ENCODE measurements around the gene ELMOD3.
"Not testable (repeated sequence)": the region's sequence is repeated elsewhere in the genome, so short reads cannot be mapped to it uniquely, and the experiment has no call there.

ELMOD3 gene

DNA sequence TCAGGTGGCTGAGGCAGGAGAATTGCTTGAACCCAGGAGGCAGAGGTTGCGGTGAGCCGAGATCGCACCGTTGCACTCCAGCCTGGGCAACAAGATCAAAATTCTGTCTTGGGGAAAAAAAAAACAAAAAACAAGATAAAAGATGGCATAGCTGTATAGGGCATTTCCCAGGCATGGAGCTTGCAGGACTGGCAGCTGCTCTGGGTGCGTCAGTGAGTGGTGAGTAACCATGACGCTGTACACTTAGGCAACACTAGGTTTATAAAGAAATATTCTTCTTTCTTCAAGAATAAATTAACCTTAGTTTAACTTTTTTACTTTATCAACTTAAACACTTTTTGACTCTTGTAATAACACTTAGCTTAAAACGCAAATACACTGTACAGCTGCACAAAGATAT lies 42.2 kb upstream of the ELMOD3 start:
- no peak overlapping the region for H3K4me3 ChIP-seq (ENCODE audit: low read length)
- TF ChIP-seq, protein P1, sequence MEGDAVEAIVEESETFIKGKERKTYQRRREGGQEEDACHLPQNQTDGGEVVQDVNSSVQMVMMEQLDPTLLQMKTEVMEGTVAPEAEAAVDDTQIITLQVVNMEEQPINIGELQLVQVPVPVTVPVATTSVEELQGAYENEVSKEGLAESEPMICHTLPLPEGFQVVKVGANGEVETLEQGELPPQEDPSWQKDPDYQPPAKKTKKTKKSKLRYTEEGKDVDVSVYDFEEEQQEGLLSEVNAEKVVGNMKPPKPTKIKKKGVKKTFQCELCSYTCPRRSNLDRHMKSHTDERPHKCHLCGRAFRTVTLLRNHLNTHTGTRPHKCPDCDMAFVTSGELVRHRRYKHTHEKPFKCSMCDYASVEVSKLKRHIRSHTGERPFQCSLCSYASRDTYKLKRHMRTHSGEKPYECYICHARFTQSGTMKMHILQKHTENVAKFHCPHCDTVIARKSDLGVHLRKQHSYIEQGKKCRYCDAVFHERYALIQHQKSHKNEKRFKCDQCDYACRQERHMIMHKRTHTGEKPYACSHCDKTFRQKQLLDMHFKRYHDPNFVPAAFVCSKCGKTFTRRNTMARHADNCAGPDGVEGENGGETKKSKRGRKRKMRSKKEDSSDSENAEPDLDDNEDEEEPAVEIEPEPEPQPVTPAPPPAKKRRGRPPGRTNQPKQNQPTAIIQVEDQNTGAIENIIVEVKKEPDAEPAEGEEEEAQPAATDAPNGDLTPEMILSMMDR (conservative IDR thresholded peaks at IDR 0.05; ENCODE audit: low read depth, low read length) = no peak
- DNase-seq (ENCODE audit: low read depth) = no peak

DNA sequence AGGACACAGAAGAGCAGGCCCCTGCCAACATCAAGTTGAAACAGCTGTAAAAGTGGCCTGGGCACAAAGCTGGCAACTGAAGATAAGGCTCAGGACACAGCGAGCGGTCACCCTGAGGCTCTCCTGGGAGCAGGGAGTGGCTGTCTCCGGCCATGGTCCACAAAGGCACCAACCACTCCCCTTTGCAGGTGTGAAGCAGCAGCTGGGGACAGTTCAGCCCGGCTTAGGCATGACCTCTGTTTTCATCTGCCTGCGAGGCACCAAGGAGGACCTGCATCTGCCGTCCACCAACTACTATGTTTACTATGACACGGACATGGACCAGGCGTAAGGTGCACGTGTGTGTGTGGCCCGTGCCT lies 39.7 kb upstream of the ELMOD3 start:
- H3K4me3 ChIP-seq (ENCODE audit: low read length) = no peak overlapping the region
- TF ChIP-seq, protein P1 (conservative IDR thresholded peaks at IDR 0.05; ENCODE audit: low read depth, low read length) = no peak
- DNase-seq (ENCODE audit: low read depth) = no peak

- H3K4me3 ChIP-seq (ENCODE audit: low read length); DNase-seq (ENCODE audit: low read depth): not testable (repeated sequence)
Measured at GRCh38 chr2:85315921-85316320, 38.6 kb upstream of the ELMOD3 start.

- no peak for DNase-seq (ENCODE audit: low read depth)
- TF ChIP-seq, protein P1 (conservative IDR thresholded peaks at IDR 0.05; ENCODE audit: low read depth, low read length) = no peak
Measured at GRCh38 chr2:85318222-85319074, 36.1 kb upstream of the ELMOD3 start.

DNA sequence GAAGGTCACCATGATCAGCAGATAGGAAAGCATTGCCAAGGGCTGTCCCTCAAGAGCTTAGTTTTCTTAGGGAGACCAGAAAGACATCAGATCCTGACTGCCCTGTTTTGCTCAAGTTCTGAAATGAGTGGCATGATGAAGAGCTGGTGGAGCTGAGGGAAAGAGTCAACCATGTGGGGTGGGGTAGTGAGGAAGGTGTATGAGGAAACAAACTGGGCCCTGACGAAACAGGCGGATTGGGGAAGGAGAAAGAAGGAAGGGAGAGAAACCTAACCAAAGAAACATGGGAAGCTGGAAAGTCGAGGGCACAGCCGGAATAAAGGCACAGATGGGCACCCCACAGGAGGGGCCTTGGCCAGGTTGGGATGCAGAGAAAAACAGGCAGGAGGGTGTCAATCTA lies 34.8 kb upstream of the ELMOD3 start:
- no peak for DNase-seq (ENCODE audit: low read depth)
- H3K4me3 ChIP-seq (ENCODE audit: low read length) = no peak overlapping the region
- TF ChIP-seq, protein P1 (conservative IDR thresholded peaks at IDR 0.05; ENCODE audit: low read depth, low read length) = no peak

More at GRCh38 chr2:85318222-85319074, 36.1 kb upstream of the ELMOD3 start:
- H3K4me3 ChIP-seq (ENCODE audit: low read length) = no peak overlapping the region

- H3K4me3 ChIP-seq (ENCODE audit: low read length) = no peak overlapping the region
- no peak for DNase-seq (ENCODE audit: low read depth)
- TF ChIP-seq, protein P1 (conservative IDR thresholded peaks at IDR 0.05; ENCODE audit: low read depth, low read length) = no peak
Measured at GRCh38 chr2:85323351-85323987, 31.1 kb upstream of the ELMOD3 start.

DNA sequence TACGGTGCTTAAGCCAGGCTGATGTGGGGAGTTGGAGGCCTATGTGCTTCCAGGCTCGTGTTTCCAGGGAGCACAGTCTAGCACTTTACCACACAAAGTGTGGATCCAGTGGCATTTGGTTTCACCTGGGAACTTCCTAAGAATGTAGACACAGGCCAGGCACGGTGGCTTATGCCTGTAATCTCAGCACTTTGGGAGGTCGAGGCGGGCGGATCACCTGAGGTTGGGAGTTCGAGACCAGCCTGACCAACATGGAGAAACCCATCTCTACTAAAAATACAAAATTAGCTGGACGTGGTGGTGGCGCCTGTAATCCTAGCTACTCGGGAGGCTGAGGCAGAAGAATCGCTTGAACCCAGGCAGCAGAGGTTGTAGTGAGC lies 30.6 kb upstream of the ELMOD3 start:
- not testable (repeated sequence) for DNase-seq (ENCODE audit: low read depth); H3K4me3 ChIP-seq (ENCODE audit: low read length)

All from retinal pigment epithelial cell (primary cell).